Activated T-cell treated with anti-CD3 and anti-CD28 coated beads, Interleukin-2, amount 50 U/mL, for 4 hours (primary cell): ENCODE measurements around the gene AKR1B15. TPM values are rescaled to one million over a fixed set of nuclear protein-coding genes. Genes with fewer than 3 reads are reported as not detected.
"Not testable (repeated sequence)": the region's sequence is repeated elsewhere in the genome, so short reads cannot be mapped to it uniquely, and the experiment has no call there.

Source experiments
- ATAC-seq, 2 donors: fragments of 200-7000 bp; cut with Tn5 transposase; one replicate each; pipeline ENCODE4 v1.10.0; 2021
- DNase-seq: peaks from one replicate; pipeline ENCODE4 v3.0.0-alpha.2; 2020
- H3K27me3 Mint-ChIP-seq: one replicate; pipeline ENCODE4 v1.8.0; 2021; ENCODE audit warnings: low read depth, mixed read lengths
- H3K36me3 Mint-ChIP-seq: one replicate; pipeline ENCODE4 v1.8.0; 2022; ENCODE audit warnings: mixed read lengths; ENCODE audit not compliant: insufficient read depth
- H3K4me1 Mint-ChIP-seq: one replicate; pipeline ENCODE4 v1.8.0; 2021; ENCODE audit warnings: low read depth, mixed read lengths
- H3K4me3 Mint-ChIP-seq: one replicate; pipeline ENCODE4 v1.8.0; 2021; ENCODE audit warnings: mild to moderate bottlenecking, moderate library complexity, mixed read lengths
- H3K9me3 Mint-ChIP-seq: one replicate; pipeline ENCODE4 v1.8.0; 2021; ENCODE audit warnings: mixed read lengths
- total RNA-seq, 3 donors: library from RNA; stranded (reverse); gene quantifications; one replicate each; pipeline ENCODE4 v1.2.1, GENCODE V29; 2021

AKR1B15 gene
- total RNA-seq, 3 donors from 2014 or later = not detected

DNA sequence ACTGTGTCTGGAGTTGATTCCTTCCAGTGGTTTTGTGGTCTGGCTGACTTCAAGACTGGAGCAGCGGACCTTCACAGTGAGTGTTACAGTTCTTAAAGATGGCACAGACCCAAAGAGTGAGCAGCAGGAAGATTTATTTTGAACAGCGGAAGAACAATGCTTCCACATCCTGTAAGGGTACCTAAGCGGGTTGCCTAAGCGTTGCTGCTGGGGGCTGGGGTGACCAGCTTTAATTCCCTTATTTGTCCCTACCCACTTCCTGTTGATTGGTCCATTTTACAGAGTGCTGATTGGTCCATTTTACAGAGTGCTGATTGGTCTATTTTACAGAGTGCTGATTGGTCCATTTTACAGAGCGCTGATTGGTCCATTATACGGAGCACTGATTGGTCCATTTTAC lies 13.2 kb downstream of the AKR1B15 start:
- peak; percentile 48 to 55 for ATAC-seq
- H3K4me3 Mint-ChIP-seq = peak overlapping the region; percentile 16
- peaks cover 6% of the 10 kb centered on the region for H3K4me1 Mint-ChIP-seq
- H3K9me3 Mint-ChIP-seq = no peaks in the 10 kb centered on the region
- DNase-seq = no peak
- no peaks in the 10 kb centered on the region for H3K27me3 Mint-ChIP-seq
- H3K36me3 Mint-ChIP-seq = no peaks in the 10 kb centered on the region

DNA sequence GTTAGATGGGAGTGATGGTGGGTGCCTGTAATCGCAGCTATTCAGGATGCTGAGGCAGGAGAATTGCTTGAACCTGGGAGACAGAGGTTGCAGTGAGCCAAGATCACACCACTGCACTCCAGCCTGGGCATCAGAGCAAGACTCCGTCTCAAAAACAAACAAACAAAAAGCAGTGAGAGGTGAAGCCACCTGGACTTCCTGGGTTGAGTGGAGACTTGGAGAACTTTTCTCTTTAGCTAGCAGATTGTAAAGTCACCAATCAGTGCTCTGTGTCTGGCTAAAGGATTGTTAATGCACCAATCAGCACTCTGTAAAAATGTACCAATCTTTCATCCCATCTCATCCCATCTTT lies 14.5 kb downstream of the AKR1B15 start:
- ATAC-seq, H3K27me3 Mint-ChIP-seq, H3K36me3 Mint-ChIP-seq, DNase-seq, H3K4me1 Mint-ChIP-seq, H3K9me3 Mint-ChIP-seq, H3K4me3 Mint-ChIP-seq: not testable (repeated sequence)

DNA sequence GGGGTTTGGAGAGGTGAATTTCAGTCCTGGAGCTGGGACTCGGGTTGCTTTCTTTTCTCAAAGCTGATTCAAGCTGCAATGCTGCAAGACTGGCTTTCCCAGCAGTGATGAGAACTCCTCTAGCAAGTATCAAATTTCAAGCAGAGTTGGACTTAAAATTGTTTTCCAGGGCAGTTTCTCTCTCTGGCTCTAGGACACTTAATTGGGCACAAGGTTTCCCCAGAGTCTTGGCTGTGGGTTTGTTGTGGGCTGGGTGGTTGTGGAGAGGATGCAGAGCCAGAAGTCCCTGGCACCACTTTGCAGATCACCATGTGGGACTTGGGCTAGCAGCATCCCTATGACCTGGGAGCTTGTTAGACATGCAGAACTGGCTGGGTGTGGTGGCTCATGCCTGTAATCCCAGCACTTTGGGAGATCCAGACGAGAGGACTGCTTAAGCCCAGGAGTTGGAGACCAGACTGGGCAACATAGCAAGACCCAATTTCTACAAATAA lies 16.8 kb downstream of the AKR1B15 start:
- Mint-ChIP-seq H3K27me3 (no peaks in the 10 kb centered on the region), H3K4me3 (no peak overlapping the region), H3K4me1 (peaks cover 6% of the 10 kb centered on the region), H3K9me3 (no peaks in the 10 kb centered on the region), H3K36me3 (no peaks in the 10 kb centered on the region)
- DNase-seq (no peak), ATAC-seq (no peak)

DNA sequence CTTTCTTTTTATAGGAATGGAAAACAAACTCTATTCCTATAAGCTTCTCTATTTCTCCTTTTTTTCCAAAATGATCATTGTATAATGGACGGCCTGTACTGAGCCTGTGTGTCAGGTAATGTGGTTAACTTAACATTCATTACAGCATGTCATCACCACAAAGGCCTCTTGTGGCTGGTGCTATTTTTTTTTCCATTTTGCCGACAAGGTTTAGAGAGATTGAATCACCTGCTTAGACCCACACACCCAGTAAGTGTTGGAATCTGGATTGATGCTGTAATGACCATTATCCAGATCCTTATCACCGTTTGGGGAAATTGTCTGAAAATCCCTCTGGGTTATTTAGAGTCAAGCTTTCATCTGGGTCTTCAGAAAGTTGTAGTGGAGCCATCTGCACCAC lies 18.5 kb downstream of the AKR1B15 start:
- DNase-seq (no peak), ATAC-seq (no peak)
- Mint-ChIP-seq H3K4me1 (no peaks in the 10 kb centered on the region), H3K9me3 (no peaks in the 10 kb centered on the region), H3K27me3 (no peaks in the 10 kb centered on the region), H3K36me3 (no peaks in the 10 kb centered on the region), H3K4me3 (no peak overlapping the region)

DNA sequence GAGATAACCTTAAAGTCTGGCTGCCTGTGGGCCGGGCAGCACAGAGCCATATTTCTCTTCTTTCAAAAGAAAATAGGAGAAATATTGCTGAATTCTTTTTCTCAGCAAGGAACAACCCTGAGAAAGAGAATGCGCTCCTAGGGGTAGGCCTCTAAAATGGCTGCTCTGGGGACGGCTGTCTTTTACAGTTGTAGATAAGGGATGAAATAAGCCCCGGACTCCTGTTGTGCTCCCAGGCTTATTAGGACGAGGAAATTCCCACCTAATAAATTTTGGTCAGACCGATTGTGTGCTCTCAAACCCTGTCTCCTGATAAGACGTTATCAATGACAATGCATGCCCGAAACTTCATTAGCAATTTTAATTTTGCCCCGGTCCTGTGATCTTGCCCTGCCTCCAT lies 21.1 kb downstream of the AKR1B15 start:
- H3K36me3 Mint-ChIP-seq, H3K9me3 Mint-ChIP-seq, DNase-seq, ATAC-seq, H3K4me1 Mint-ChIP-seq, H3K27me3 Mint-ChIP-seq, H3K4me3 Mint-ChIP-seq: not testable (repeated sequence)

DNA sequence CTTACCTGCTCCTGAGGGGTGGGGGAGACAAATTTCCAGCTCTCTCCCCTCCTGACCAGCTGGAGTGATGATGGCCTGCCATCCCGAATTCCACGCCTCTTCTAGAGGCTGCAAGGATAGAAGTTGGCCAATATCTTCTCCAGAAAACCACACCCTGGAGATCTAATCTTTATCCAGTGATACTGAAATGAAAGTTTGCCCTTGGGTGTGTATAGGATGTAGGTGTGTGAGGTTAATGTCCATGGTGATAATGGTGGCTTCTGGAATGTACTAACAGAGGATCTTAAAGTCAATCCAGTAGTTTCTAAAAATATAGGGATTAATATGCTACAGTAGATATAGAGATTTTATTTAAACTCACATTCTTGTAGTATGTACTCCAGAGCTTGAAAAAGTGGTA lies 22.2 kb downstream of the AKR1B15 start:
- DNase-seq = no peak

DNA sequence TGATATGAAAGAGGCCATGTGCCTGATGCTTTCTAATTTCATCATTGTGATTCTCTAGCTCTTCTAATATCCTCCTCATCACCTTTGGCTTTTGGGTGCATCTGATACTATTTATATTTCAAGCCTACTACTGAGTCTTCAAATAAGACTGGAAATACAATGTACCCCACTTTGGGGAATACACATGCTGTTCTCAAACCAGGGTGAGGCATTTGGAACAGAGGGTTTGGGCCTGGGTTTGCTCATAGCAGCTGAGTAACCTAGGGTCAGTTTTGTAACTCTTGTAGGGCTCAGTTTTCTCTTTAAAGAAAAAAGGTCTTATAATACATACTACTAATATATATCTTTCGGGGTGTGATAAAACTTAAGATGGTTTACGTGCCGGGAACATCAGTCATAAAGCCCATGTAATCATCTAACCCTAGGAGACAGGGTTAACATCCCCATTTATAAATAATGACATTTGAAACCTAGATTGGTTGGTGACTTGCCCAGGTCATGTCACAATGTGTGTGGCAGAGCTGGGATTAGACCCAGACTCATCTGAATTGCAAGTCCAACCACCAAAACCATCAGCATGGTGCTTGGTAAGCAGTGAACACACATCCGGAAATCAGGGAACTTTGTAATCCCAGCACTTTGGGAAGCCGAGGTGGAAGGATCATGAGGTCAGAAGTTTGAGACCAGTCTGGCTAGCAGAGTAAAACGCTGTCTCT lies 23.0 kb downstream of the AKR1B15 start:
- no peaks in the 10 kb centered on the region for H3K36me3 Mint-ChIP-seq
- DNase-seq (no peak), ATAC-seq (no peak)
- no peaks in the 10 kb centered on the region for H3K4me1 Mint-ChIP-seq
- H3K9me3 Mint-ChIP-seq = no peaks in the 10 kb centered on the region
- no peak overlapping the region for H3K4me3 Mint-ChIP-seq
- peaks cover 7% of the 10 kb centered on the region for H3K27me3 Mint-ChIP-seq

More for the DNA sequence above, 22.2 kb downstream of the AKR1B15 start:
- peaks cover 7% of the 10 kb centered on the region for H3K27me3 Mint-ChIP-seq
- H3K4me1 Mint-ChIP-seq = no peaks in the 10 kb centered on the region
- no peak for ATAC-seq
- H3K36me3 Mint-ChIP-seq = no peaks in the 10 kb centered on the region
- no peak overlapping the region for H3K4me3 Mint-ChIP-seq
- H3K9me3 Mint-ChIP-seq = no peaks in the 10 kb centered on the region

DNA sequence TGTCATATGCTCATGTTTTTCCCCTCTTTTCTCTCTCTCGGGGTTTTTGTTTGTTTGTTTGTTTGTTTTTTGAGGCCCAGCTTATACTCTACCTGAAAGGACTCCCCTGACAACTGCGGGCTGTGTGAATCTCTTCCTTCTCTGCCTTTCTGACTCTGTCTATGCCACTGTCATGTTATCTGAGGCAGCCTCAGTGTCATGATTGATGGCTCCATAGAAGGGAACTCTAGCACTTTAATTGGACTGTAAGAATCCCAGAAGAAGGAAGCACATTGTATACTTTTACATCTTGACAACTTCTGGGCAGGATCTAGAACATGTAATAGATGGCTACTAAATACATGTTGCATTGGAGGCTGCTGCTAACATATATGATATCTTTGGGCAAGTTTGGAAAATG lies 25.4 kb downstream of the AKR1B15 start:
- peaks cover 13% of the 10 kb centered on the region for H3K27me3 Mint-ChIP-seq

DNA sequence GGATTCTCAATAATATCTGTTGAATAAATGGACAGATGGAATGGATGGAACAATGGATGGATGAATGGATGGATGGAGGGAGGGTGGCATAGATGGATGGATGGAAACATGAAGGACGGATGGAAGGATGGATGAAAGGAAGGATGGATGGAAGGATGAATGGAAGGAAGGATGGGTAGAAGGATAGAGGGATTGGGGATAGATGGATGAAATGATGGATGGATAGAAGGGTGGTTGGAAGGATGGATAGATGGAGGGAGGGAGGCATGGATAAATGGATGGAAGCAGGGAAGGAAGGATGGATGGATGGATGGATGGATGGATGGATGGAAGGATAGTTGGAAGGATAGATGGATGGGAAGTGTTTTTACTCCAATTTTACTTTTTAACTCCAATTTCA lies 35.4 kb downstream of the AKR1B15 start:
- no peaks in the 10 kb centered on the region for H3K36me3 Mint-ChIP-seq
- no peaks in the 10 kb centered on the region for H3K9me3 Mint-ChIP-seq
- no peak overlapping the region for H3K4me3 Mint-ChIP-seq
- no peak for ATAC-seq
- H3K27me3 Mint-ChIP-seq = peaks cover 20% of the 10 kb centered on the region
- DNase-seq = no peak
- H3K4me1 Mint-ChIP-seq = no peaks in the 10 kb centered on the region

More for the DNA sequence above, 25.4 kb downstream of the AKR1B15 start:
- no peak overlapping the region for H3K4me3 Mint-ChIP-seq
- H3K9me3 Mint-ChIP-seq = no peaks in the 10 kb centered on the region
- no peak for ATAC-seq
- no peak for DNase-seq
- no peaks in the 10 kb centered on the region for H3K4me1 Mint-ChIP-seq
- H3K36me3 Mint-ChIP-seq = no peaks in the 10 kb centered on the region

DNA sequence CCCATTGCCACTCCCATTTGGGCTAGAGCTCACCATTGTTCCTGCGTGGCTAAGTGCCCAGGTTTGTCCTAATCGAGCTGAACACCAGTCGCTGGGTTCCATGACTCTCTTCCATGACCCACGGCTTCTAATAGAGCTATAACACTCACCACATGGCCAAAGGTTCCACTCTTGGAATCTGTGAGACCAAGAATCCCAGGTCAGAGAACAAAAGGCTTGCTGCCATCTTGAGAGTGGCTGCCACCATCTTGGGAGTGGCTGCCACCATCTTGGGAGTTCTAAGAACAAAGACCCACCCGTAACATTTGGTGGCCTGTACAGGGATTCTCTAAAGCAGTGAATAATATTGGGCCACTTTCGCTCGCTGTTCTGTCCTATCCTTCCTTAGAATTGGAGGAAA lies 37.0 kb downstream of the AKR1B15 start:
- Mint-ChIP-seq H3K27me3 (peaks cover 11% of the 10 kb centered on the region), H3K9me3 (no peaks in the 10 kb centered on the region), H3K36me3 (no peaks in the 10 kb centered on the region), H3K4me3 (no peak overlapping the region), H3K4me1 (no peaks in the 10 kb centered on the region)
- DNase-seq = no peak
- no peak for ATAC-seq

DNA sequence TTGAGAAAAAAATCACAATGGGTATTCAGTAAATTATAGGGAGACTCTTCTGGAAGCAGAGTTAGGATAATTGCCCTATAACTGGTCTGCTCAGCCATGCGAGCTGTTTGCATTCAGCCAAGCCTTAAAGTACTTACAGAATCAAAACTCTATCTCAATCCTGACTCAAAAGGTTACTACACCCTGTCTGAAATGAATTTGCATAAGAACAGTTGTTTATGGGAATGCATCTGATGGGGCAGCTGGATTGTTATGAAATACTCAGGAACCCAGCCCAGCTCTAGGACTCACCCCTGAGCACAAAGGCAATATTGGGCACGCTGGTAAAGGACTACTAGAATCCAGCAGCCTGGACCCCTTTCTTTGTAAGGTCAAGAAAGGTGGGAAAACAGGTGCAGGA lies 38.8 kb downstream of the AKR1B15 start:
- H3K36me3 Mint-ChIP-seq = no peaks in the 10 kb centered on the region
- peaks cover 7% of the 10 kb centered on the region for H3K27me3 Mint-ChIP-seq
- H3K4me3 Mint-ChIP-seq = no peak overlapping the region
- DNase-seq (no peak), ATAC-seq (no peak)
- peaks cover 5% of the 10 kb centered on the region for H3K9me3 Mint-ChIP-seq
- H3K4me1 Mint-ChIP-seq = no peaks in the 10 kb centered on the region

DNA sequence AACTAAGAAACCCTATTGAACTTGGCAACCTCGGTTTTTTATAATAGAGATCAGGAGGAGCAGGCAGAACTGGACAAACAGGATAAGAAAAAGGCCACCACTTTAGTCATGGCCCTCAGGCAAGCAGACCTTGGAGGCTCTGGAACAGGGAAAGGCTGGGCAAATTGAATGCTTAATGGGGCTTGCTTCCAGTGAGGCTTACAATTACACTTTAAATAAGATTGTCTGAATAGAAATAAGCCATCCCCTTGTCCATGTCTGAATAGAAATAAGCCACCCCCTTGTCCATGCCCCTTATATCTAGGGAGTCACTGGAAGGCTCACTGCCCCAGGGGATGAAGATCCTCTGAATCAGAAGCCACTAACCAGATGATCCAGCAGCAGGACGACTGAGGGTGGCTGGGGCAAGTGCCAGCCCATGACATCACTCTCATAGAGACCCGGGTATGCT lies 40.6 kb downstream of the AKR1B15 start:
- Mint-ChIP-seq H3K36me3 (no peaks in the 10 kb centered on the region), H3K4me1 (no peaks in the 10 kb centered on the region), H3K27me3 (peaks cover under 1% of the 10 kb centered on the region), H3K4me3 (no peak overlapping the region), H3K9me3 (peaks cover 8% of the 10 kb centered on the region)
- ATAC-seq (no peak), DNase-seq (no peak)

DNA sequence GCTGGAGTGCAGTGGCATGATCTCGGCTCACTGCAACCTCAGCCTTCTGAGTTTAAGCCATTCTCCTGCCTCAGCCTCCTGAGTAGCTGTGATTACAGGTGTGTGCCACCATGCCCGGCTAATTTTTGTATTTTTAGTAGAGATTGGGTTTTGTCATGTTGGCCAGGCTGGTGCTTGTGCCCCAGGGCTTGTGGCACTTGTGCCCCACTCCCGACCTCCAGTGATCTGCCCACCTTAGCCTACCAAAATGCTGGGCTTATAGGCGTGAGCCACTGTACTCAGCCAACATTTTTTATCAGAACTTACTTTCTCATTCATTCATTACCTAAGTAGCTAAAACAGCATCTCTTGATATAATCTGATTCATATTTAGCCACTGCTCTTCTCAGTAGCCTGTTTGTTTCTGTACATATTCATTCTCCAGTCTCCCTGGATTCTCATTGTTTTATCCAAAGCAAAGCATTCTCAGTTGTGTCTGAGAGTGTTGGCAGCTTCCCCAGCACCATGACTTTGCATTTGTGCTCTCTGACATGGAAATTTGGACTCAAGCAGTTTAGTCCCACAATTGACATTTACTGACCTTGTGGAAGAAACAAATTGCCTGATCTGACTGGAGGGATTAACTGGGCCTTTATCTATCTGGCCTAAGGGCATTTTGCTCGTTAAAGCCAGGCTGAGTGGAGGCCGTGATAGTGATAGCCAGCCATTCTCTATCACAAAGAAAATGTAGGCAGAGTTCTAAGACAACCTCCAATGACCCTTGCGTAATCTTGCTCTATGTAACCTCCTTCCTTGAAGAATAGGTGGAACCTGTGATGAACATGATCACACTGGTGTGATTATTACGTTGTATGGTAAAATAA lies 44.9 kb downstream of the AKR1B15 start:
- Mint-ChIP-seq H3K36me3 (no peaks in the 10 kb centered on the region), H3K4me3 (no peak overlapping the region), H3K9me3 (peaks cover 8% of the 10 kb centered on the region), H3K27me3 (peaks cover 5% of the 10 kb centered on the region), H3K4me1 (no peaks in the 10 kb centered on the region)
- DNase-seq (no peak), ATAC-seq (no peak)

DNA sequence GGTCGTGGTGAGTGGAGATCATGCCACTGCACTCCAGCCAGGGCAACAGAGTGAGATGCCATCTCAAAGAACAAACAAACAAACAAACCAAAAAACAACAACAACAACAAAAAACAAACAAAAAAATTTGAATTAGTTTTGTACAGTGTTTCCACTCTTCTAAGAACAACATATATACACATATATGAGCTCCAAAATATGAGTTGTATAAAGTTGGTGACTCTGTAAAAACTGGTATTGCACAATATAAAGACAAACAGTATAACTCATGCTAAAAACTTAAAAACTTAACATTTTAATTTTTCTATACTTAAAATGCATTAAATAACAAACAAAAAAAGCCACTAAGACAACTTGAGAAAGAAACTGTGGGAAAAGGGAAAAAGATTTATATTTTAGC lies 46.0 kb downstream of the AKR1B15 start:
- Mint-ChIP-seq H3K36me3 (no peaks in the 10 kb centered on the region), H3K27me3 (peaks cover 8% of the 10 kb centered on the region), H3K4me1 (no peaks in the 10 kb centered on the region), H3K9me3 (peaks cover 8% of the 10 kb centered on the region), H3K4me3 (no peak overlapping the region)
- DNase-seq (no peak), ATAC-seq (no peak)

DNA sequence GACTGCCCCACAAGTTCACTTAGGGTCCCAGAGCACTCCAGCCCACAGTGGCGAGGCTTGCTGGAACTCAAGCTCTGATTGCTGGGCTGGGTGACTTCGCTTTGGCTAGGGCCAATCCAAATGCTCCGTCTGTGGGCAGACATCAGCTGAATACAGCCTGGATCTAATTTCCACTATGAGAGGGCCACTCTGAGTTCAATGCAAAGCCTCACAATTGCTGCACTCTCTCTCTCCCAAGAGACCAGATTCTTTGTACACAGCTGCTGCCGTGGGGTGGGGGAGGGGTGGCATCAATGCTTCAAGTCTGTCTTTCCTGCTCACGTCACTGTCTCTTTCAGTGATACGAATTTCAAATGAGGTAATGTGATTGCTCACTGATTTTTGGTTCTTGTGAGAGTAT lies 50.5 kb downstream of the AKR1B15 start:
- Mint-ChIP-seq H3K4me3 (no peak overlapping the region), H3K9me3 (no peaks in the 10 kb centered on the region), H3K27me3 (peaks cover 8% of the 10 kb centered on the region), H3K36me3 (no peaks in the 10 kb centered on the region), H3K4me1 (no peaks in the 10 kb centered on the region)
- DNase-seq (no peak), ATAC-seq (no peak)
